GM12878 (cell line): Measurements from ENCODE around the gene SMAD2. TPM values are rescaled to one million over a fixed set of nuclear protein-coding genes. Genes with fewer than 3 reads are reported as not detected.
A peak's percentile ranks its signal among the peaks of the same experiment; 100 is the strongest.

Experiments used
- ATAC-seq: fragments of 200-7000 bp; cut with Tn5 transposase; 3 replicates; pipeline ENCODE4 v1.9.1; 2020; ENCODE audit warnings: mild to moderate bottlenecking, moderate library complexity
- BruUV-seq: library from RNA; stranded (reverse); fragments of 400-500 nt; replicated peaks from 2 replicates; lab custom pipeline; 2021; lab: Mats Ljungman, UMichigan
- CTCF ChIA-PET: fragments of 300-600 bp; sonication (Branson Sonifier 250); formaldehyde crosslinking; extraction: SDS; loops from one replicate; lab custom pipeline; 2021; ENCODE audit warnings: inconsistent platforms; lab: Yijun Ruan, JAX
- POLR2A ChIA-PET: fragments of 350-600 bp; formaldehyde crosslinking; extraction: SDS; loops from one replicate; lab custom pipeline; 2021; ENCODE audit warnings: inconsistent platforms; lab: Charles Lee
- RAD21 ChIA-PET: fragments of 300-600 bp; sonication (Branson Sonifier 250); formaldehyde crosslinking; loops from one replicate; lab custom pipeline; 2023; ENCODE audit warnings: antibody characterized with exemption; ENCODE audit not compliant: unreplicated experiment; lab: Charles Lee
- SMC1A ChIA-PET: fragments of 300-600 bp; sonication (Branson Sonifier 250); formaldehyde crosslinking; loops from one replicate; lab custom pipeline; 2023; ENCODE audit not compliant: unreplicated experiment, uncharacterized antibody; lab: Charles Lee
- DNase-seq: peaks from one replicate; pipeline ENCODE4 v3.0.0-alpha.2; 2011; ENCODE audit warnings: low read depth, low spot score
- FAIRE-seq: peaks from 3 replicates; lab custom pipeline; 2011; peaks lifted over from hg19 to GRCh38; lab: Jason Lieb, UNC
- H2AFZ ChIP-seq: 2 replicates; pipeline ENCODE4 v1.6.0; 2011; ENCODE audit warnings: low read depth, low read length, control low read depth; ENCODE audit not compliant: control insufficient read depth
- H3K27ac ChIP-seq: 2 replicates; pipeline ENCODE4 v1.5.1; 2011; ENCODE audit warnings: control low read depth; ENCODE audit not compliant: control insufficient read depth, insufficient read depth
- H3K27me3 ChIP-seq, 2 experiments: replicated peaks in 1 of 2; 2 replicates each; pipeline versions ENCODE4 v1.6.0 to v1.6.1; 2011; ENCODE audit warnings: low read length in 1 of 2; ENCODE audit not compliant: control insufficient read depth in 2 of 2, insufficient read depth in 2 of 2
- H3K36me3 ChIP-seq, 2 experiments: 2 replicates each; pipeline ENCODE4 v1.5.1; 2011; ENCODE audit warnings: low read length in 1 of 2; ENCODE audit not compliant: control insufficient read depth in 2 of 2, insufficient read depth in 2 of 2
- H3K4me1 ChIP-seq: 2 replicates; pipeline ENCODE4 v1.6.1; 2011; ENCODE audit warnings: mild to moderate bottlenecking, low read length, moderate library complexity, mixed read lengths; ENCODE audit not compliant: control insufficient read depth, insufficient read depth
- H3K4me2 ChIP-seq: 2 replicates; pipeline ENCODE4 v1.6.0; 2011; ENCODE audit warnings: control low read depth; ENCODE audit not compliant: control insufficient read depth, insufficient read depth
- H3K4me3 ChIP-seq: fragments of 200-600 bp; sonication (generic); 2 replicates; pipeline ENCODE4 v1.5.1; 2016
- H3K79me2 ChIP-seq: 2 replicates; pipeline ENCODE4 v1.6.0; 2011; ENCODE audit warnings: low read length; ENCODE audit not compliant: control insufficient read depth, insufficient read depth
- H3K9ac ChIP-seq: 2 replicates; pipeline ENCODE4 v1.8.0; 2011; ENCODE audit warnings: low read length, control low read depth, mixed read lengths; ENCODE audit not compliant: control insufficient read depth, insufficient read depth
- H3K9me3 ChIP-seq: replicated peaks from 3 replicates; pipeline ENCODE4 v1.5.1; 2011; ENCODE audit warnings: mild to moderate bottlenecking, low read length; ENCODE audit not compliant: control insufficient read depth, insufficient read depth
- H4K20me1 ChIP-seq: 2 replicates; pipeline ENCODE4 v1.6.0; 2011; ENCODE audit not compliant: control insufficient read depth, insufficient read depth
- SMC3 ChIP-seq: IDR thresholded peaks from 2 replicates; pipeline ENCODE4 v1.6.1; 2011; ENCODE audit warnings: low read length, improper control_type of control experiment, borderline replicate concordance
- WGBS: methylation state at CpG from one replicate; pipeline ENCODE4 v1.1.6; 2016; ENCODE audit warnings: low lambda C conversion rate; ENCODE audit not compliant: insufficient replicate concordance, insufficient coverage; ENCODE audit errors: missing lambda C conversion rate; 5-methylcytosine and 5-hydroxymethylcytosine counted together
- in situ Hi-C: fragments of 300-500 bp; cut with MboI; formaldehyde crosslinking; loops from 9 replicates; pipeline ENCODE4 v1.14.3; 2018; ENCODE audit warnings: mixed read lengths
- intact Hi-C: fragments of 100-400 bp; cut with micrococcal nuclease; formaldehyde crosslinking; loops from one replicate; pipeline ENCODE4 v1.14.2; 2022; ENCODE audit not compliant: unreplicated experiment
- polyA plus RNA-seq, 11 experiments: library from polyadenylated mRNA; depleted of rRNA in 4 of 11; unstranded in 6 of 11; stranded (reverse) in 5 of 11; fragments of >200 nt; fragmentation: Nextera tagmentation in 4 of 11; fragmentation: Illumina TruSeq in 1 of 11; extraction: Ambion mirVana in 4 of 11; extraction: Trizol in 1 of 11; gene quantifications; 1 replicate in 1 of 11; 2 replicates in 10 of 11; pipeline versions ENCODE4 v1.2.1 to v1.2.3, GENCODE V29; 2011 to 2016; ENCODE audit warnings: inconsistent platforms in 2 of 11, missing spikeins in 2 of 11, low read depth in 1 of 11
- total RNA-seq, 4 experiments: library from RNA; depleted of rRNA in 3 of 4; stranded (reverse); fragments of >200 nt in 3 of 4; fragmentation: Illumina TruSeq in 1 of 4; extraction: Trizol in 1 of 4; gene quantifications; 2 replicates each; pipeline versions ENCODE4 v1.2.1 to v1.2.3, GENCODE V29; 2013 to 2021
- TF ChIP-seq, protein P1 (sequence below): fragments of 150-350 bp; IDR thresholded peaks from 2 replicates; pipeline ENCODE4 v1.6.1; 2016; ENCODE audit warnings: low read depth, low read length

Gene SMAD2
- total and polyA plus RNA-seq, 10 of the 15 experiments (the other 5 are each of a cell fraction or from before 2014, with no cell fraction given): 28.8 to 111 (median 65.8) TPM

- H3K4me2 ChIP-seq: no peak overlapping the region
- peaks cover 2 to 6% of the 10 kb centered on the region in 2 experiments; a peak in 2 of 4 replicates for H3K36me3 ChIP-seq
- ATAC-seq: peak; percentile 74
- peaks cover 86% of the 10 kb centered on the region for H3K79me2 ChIP-seq
- no peak overlapping the region for H3K4me3 ChIP-seq
- WGBS: 95% methylated on average over 1 of the region's 1 CpG
- TF ChIP-seq, protein P1, sequence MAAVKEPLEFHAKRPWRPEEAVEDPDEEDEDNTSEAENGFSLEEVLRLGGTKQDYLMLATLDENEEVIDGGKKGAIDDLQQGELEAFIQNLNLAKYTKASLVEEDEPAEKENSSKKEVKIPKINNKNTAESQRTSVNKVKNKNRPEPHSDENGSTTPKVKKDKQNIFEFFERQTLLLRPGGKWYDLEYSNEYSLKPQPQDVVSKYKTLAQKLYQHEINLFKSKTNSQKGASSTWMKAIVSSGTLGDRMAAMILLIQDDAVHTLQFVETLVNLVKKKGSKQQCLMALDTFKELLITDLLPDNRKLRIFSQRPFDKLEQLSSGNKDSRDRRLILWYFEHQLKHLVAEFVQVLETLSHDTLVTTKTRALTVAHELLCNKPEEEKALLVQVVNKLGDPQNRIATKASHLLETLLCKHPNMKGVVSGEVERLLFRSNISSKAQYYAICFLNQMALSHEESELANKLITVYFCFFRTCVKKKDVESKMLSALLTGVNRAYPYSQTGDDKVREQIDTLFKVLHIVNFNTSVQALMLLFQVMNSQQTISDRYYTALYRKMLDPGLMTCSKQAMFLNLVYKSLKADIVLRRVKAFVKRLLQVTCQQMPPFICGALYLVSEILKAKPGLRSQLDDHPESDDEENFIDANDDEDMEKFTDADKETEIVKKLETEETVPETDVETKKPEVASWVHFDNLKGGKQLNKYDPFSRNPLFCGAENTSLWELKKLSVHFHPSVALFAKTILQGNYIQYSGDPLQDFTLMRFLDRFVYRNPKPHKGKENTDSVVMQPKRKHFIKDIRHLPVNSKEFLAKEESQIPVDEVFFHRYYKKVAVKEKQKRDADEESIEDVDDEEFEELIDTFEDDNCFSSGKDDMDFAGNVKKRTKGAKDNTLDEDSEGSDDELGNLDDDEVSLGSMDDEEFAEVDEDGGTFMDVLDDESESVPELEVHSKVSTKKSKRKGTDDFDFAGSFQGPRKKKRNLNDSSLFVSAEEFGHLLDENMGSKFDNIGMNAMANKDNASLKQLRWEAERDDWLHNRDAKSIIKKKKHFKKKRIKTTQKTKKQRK: no peak
- TF ChIP-seq SMC3: no peak
- RAD21 ChIA-PET: no interaction called here
- no peak overlapping the region for H3K9ac ChIP-seq
- POLR2A ChIA-PET: interaction anchor here (1.2 to 1.5 kb wide), 2 partner anchors 9 to 16 kb away, joined by 3 to 4 read pairs; no protein-coding TSS in a partner anchor
- no peaks in the 10 kb centered on the region for H3K27me3 ChIP-seq
- in situ Hi-C loops: no loop called here
- peaks cover 10% of the 10 kb centered on the region for H3K4me1 ChIP-seq
- intact Hi-C loops: no loop called here
- SMC1A ChIA-PET: interaction anchor here (1.6 to 3.5 kb wide), 3 partner anchors 9 to 14 kb away, joined by 5 to 15 read pairs (median 7); no protein-coding TSS in a partner anchor
- no peaks in the 10 kb centered on the region; the same call in 2 of the 3 replicates for H3K9me3 ChIP-seq
- H4K20me1 ChIP-seq: no peaks in the 10 kb centered on the region; the same call in 1 of the 2 replicates
- no peak for DNase-seq
- CTCF ChIA-PET: interaction anchor here (1.3 kb wide), 1 partner anchor 11 kb away, joined by 3 read pairs; no protein-coding TSS in a partner anchor
- no peak overlapping the region for H2AFZ ChIP-seq
- peak overlapping the region; percentile 20 for H3K27ac ChIP-seq
- no TSS peak for BruUV-seq
- FAIRE-seq: no peak
Observed at GRCh38 chr18:47912343-47912742, 18.1 kb downstream of the SMAD2 start.
